ENCODE data around the gene ID2.

- TF ChIP-seq, protein P1, sequence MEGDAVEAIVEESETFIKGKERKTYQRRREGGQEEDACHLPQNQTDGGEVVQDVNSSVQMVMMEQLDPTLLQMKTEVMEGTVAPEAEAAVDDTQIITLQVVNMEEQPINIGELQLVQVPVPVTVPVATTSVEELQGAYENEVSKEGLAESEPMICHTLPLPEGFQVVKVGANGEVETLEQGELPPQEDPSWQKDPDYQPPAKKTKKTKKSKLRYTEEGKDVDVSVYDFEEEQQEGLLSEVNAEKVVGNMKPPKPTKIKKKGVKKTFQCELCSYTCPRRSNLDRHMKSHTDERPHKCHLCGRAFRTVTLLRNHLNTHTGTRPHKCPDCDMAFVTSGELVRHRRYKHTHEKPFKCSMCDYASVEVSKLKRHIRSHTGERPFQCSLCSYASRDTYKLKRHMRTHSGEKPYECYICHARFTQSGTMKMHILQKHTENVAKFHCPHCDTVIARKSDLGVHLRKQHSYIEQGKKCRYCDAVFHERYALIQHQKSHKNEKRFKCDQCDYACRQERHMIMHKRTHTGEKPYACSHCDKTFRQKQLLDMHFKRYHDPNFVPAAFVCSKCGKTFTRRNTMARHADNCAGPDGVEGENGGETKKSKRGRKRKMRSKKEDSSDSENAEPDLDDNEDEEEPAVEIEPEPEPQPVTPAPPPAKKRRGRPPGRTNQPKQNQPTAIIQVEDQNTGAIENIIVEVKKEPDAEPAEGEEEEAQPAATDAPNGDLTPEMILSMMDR (IDR thresholded peaks at IDR 0.05): no peak
- no peak for TF ChIP-seq POLR2AphosphoS5 (IDR thresholded peaks at IDR 0.05)
- TF ChIP-seq POLR2A (IDR thresholded peaks at IDR 0.05): no peak
Observed at GRCh38 chr2:8636041-8636491, 45.8 kb upstream of the ID2 start.
